ENCODE measurements around the gene IRAK1. TPM values are rescaled to one million over a fixed set of nuclear protein-coding genes. Genes with fewer than 3 reads are reported as not detected.
"Not testable (repeated sequence)": the region's sequence is repeated elsewhere in the genome, so short reads cannot be mapped to it uniquely, and the experiment has no call there.

Gene IRAK1
- total and polyA plus RNA-seq, 2 donors = 9.5 to 67.2 TPM

DNA sequence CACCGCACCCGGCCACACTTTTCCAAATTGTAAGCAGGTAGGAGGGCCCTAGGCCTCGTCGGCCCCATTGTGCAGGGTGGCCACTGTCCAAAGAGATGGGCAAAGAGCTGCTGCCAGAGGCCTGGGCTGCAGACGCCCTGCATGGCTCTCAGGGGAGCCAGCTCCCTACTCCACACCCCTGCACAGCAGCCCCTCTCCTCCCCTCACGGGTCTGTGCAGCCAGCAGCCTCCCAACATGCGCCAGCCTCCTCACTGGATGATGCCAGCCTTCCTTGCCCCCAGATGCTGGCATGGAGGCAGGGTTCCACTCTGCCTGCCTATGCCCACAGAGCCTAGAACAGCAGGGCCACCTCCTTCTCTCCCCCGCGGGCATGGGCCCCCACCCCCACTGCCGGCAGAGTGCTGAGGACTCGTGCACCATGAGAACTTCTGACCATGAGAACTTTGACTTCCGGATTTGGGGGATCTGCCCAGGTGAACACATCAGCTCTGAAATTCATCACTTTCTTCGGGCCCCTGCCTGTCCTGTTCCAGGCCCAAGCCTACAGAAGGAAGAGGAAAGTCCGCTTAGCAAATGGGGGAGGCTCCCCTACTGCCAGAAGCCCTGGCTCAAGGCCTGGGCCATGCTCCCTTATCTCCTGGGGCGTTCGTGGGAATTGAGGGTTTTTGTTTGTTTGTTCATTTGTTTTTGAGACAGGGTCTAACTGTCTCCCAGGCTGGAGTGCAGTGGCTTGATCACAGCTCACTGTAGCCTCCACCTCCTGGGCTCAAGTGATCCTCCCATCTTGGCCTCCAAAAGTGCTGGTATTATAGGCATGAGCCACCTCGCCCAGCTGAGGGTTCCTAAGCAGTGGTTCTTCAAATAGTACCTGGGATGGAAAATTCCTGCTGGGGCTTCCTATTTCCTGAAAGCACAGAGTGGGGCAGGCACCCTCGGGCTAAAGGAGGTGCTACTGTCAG, 8.0 kb downstream of the IRAK1 start:
- peaks cover 4% of the 10 kb centered on the region for H3K36me3 ChIP-seq (ENCODE audit: insufficient read depth)
- 88% methylated on average over 18 of the region's 18 CpGs for WGBS
- DNase-seq (ENCODE audit: extremely low spot score) = no peak
- no peaks in the 10 kb centered on the region for H3K4me1 ChIP-seq (ENCODE audit: insufficient read depth)
- no peak overlapping the region for H3K4me3 ChIP-seq (ENCODE audit: low read depth, low read length)
- H3K27ac ChIP-seq (ENCODE audit: low read depth) = no peak overlapping the region

DNA sequence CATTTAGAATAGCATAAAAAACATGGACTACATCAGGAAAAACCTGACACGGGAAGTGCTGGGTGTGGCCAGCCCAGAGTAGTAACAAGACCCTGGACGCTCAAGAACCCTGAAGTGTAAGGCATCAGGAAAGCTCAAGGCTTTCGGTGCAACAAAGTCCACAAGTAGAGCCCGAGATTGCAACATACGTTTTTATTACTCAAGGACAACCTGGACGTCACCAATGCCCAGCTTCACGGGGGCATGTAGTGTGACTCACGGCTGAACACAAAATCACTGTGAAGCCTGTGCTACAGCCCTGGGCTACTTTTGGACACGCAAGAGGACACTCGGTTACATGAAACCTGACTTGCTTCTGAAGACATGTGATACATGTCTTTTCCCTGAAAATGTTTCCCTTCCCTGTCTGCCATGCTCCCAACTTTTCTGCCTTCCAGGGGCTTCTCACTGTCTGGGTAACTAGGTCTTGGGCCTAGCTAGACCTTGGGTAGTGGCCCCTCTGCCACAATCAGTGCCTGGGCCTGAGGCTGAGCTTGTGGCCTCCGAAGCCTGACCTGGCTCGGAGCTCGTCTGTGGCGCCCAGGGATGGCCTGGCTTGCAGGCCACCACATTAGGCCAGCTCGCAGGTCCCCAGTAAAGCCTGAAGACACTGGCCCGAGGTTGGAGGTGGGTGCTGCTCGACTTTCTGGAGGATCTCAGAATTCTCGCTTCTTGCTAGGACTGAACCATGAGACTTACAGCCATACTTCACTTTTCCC, 9.2 kb downstream of the IRAK1 start:
- WGBS = 92% methylated on average over 18 of the region's 18 CpGs
- no peak for DNase-seq (ENCODE audit: extremely low spot score)

DNA sequence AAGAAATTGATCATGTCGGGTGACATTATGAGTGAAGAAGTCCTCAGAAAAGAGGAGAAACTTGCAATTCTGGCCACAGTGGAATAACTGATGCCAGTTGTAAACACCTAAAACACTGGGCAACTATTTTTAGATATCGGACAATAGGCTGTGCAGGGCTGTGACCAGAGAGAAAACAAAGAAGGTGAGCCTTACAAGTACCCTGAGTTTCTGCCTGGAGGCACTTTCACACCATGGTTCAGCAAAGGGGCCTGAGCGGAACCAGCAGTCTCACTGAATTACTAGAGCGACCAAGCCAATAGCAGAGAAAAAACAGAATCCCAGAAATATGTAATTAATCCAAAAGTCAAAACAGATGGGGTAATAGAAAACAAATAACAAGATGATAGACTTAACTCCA, 11.2 kb downstream of the IRAK1 start:
- no peak overlapping the region for H3K4me3 ChIP-seq (ENCODE audit: low read depth, low read length)
- no peaks in the 10 kb centered on the region for H3K4me1 ChIP-seq (ENCODE audit: insufficient read depth)
- 62% methylated on average over 4 of the region's 4 CpGs for WGBS
- no peak overlapping the region for H3K27ac ChIP-seq (ENCODE audit: low read depth)
- H3K36me3 ChIP-seq (ENCODE audit: insufficient read depth) = peaks cover 4% of the 10 kb centered on the region
- DNase-seq (ENCODE audit: extremely low spot score) = no peak

More for the DNA sequence above, 9.2 kb downstream of the IRAK1 start:
- no peak overlapping the region for H3K4me3 ChIP-seq (ENCODE audit: low read depth, low read length)
- H3K27ac ChIP-seq (ENCODE audit: low read depth) = no peak overlapping the region
- peaks cover 4% of the 10 kb centered on the region for H3K36me3 ChIP-seq (ENCODE audit: insufficient read depth)
- no peaks in the 10 kb centered on the region for H3K4me1 ChIP-seq (ENCODE audit: insufficient read depth)

DNA sequence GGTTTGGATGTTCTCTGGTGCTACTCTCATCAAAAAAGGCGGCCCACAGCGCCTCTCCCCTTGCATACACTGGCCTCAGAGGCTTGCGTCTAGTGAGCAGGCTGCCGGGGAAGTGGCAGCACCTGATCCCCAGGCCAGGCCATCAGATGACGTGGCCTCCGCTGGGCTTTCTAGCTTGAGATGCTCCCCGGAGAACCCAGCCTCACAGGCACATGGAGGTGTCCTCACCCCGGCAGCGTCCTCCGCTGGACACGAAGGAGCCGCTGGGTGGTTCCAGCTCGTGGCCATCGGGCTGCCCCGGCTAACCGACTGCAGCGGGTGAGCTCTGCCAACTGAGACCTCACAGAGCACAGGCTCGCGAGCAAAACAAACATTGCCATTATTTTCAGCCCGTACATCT, 12.8 kb downstream of the IRAK1 start:
- no peak overlapping the region for H3K27ac ChIP-seq (ENCODE audit: low read depth)
- H3K36me3 ChIP-seq (ENCODE audit: insufficient read depth) = no peaks in the 10 kb centered on the region
- no peak overlapping the region for H3K4me3 ChIP-seq (ENCODE audit: low read depth, low read length)
- no peaks in the 10 kb centered on the region for H3K4me1 ChIP-seq (ENCODE audit: insufficient read depth)
- 94% methylated on average over 20 of the region's 20 CpGs for WGBS
- no peak for DNase-seq (ENCODE audit: extremely low spot score)

DNA sequence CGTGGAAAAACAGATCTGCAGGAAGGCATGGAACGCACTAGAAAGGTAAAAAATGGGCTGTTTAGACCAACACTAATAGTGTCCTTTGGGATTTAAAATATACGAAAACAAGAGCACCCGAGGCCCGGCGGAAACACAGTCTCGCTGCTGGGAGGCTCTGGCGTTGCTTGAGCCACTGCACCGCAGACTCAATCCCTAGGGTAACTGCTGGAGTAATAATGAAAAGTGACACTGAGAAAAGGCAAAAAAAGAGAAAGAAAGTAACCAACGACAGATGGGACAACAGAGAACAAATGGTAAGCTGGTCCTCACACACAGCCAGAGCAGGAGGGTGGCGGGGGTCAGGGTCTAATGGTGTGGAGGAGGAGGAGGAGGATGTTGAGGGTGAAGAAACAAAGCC, 15.4 kb downstream of the IRAK1 start:
- Histone ChIP-seq H3K36me3 (ENCODE audit: insufficient read depth) (no peaks in the 10 kb centered on the region), H3K4me1 (ENCODE audit: insufficient read depth) (no peaks in the 10 kb centered on the region), H3K27ac (ENCODE audit: low read depth) (no peak overlapping the region), H3K4me3 (ENCODE audit: low read depth, low read length) (no peak overlapping the region)
- DNase-seq (ENCODE audit: extremely low spot score) = no peak
- WGBS = 87% methylated on average over 11 of the region's 11 CpGs

DNA sequence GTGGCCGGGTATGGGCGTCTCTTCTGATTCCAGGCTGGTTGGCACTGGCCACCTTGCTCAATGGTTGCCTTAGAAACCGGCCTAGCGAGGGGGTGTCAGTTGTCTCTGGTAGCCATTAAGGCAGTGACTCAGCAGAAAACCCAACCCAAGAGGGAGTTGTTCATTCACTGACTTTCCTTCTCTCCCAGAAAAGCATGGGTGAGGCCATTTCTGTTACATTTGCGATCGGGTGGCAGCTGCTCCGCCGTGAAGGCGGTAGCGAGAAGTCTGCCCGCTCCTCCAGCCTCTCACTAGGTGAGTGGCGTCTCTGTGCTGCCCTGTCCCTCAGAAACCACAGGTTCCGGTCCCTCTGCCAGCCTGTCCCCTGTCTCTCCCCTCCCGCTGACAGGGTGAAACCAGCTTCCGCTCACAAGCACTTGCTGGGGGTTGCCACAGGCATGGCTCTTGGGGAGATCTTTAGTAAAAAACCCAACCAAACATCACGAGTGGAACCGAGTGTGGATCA, 17.4 kb downstream of the IRAK1 start:
- no peak for DNase-seq (ENCODE audit: extremely low spot score)
- Histone ChIP-seq H3K4me3 (ENCODE audit: low read depth, low read length) (no peak overlapping the region), H3K36me3 (ENCODE audit: insufficient read depth) (no peaks in the 10 kb centered on the region), H3K27ac (ENCODE audit: low read depth) (no peak overlapping the region), H3K4me1 (ENCODE audit: insufficient read depth) (no peaks in the 10 kb centered on the region)
- 73% methylated on average over 17 of the region's 17 CpGs for WGBS

DNA sequence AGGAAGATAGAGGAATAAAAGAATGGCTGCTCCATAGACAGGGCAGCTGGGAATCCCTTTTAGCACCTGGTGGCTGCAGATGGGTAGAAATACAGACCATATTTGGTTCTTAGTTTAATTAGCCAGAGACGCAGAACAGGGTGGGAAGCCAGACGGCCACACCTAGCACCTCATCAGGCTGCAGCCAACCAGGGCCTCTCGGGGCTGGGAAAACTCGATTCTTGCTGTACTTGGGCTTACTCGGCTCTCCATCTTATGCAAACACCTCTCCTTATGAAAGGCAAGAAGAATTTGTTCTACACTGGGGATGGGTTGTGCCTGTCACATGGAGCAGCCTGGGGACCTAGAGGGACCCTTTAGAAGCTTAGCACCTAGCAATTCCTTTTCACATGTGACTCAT, 19.7 kb downstream of the IRAK1 start:
- no peaks in the 10 kb centered on the region for H3K4me1 ChIP-seq (ENCODE audit: insufficient read depth)
- H3K36me3 ChIP-seq (ENCODE audit: insufficient read depth) = no peaks in the 10 kb centered on the region
- no peak overlapping the region for H3K27ac ChIP-seq (ENCODE audit: low read depth)
- no peak for DNase-seq (ENCODE audit: extremely low spot score)
- WGBS = 56% methylated on average over 5 of the region's 5 CpGs
- no peak overlapping the region for H3K4me3 ChIP-seq (ENCODE audit: low read depth, low read length)

DNA sequence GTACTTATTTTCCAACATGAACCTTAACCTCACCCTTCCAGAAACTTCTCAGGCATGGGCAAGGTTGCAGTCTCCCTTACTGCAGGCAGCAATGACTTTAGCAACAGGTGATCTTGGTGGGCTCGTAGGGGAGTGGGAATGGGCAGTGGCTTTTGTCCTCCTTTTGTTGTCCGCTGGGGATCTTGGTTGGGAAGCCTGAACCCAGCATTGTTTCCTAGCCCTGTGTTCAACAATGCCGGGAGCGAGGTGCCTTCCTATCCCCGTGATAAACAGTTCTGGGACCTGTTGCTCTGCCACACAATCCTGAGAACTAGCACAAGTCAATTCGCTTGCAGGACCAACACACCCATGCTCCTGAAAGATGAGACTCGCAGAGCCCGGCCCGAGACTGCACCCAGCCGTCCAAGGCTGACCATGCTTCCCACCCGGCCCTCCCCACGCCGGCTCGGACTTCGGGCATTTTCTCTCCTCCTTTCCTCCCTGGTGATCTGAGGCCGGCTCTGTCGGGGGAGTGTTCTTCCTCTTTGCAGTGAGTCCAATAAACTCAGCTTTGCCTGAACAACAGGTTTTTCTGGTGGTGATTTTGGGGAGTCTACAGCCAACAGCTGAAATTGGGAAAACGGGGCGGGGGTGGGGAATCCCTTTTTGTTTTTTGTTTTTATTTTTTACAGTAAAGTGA, 20.2 kb downstream of the IRAK1 start:
- H3K27ac ChIP-seq (ENCODE audit: low read depth) = no peak overlapping the region
- 45% methylated on average over 19 of the region's 19 CpGs for WGBS

DNA sequence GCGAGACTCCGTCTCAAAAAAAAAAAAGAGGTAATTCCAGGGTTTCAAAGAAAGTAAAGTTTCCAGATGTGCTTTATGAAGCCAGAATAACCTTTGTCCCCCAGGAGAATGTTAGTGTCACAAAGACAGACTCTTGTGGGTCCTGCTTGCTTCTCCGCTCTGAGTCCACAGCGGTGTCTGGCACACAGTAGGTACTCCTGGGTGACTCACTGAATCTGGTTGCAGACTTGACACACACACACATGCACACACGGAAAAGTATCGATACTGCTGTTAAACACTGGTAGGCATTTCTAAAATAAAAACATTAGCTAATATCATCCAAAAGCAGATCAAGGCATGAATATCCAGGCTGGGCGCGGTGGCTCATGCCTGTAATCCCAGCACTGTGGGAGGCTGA, 24.2 kb downstream of the IRAK1 start:
- WGBS = 97% methylated on average over 8 of the region's 8 CpGs
- H3K27ac ChIP-seq (ENCODE audit: low read depth) = no peak overlapping the region

More for the DNA sequence above, 20.2 kb downstream of the IRAK1 start:
- DNase-seq (ENCODE audit: extremely low spot score) = no peak
- H3K36me3 ChIP-seq (ENCODE audit: insufficient read depth) = no peaks in the 10 kb centered on the region
- H3K4me3 ChIP-seq (ENCODE audit: low read depth, low read length) = no peak overlapping the region
- H3K4me1 ChIP-seq (ENCODE audit: insufficient read depth) = no peaks in the 10 kb centered on the region

DNA sequence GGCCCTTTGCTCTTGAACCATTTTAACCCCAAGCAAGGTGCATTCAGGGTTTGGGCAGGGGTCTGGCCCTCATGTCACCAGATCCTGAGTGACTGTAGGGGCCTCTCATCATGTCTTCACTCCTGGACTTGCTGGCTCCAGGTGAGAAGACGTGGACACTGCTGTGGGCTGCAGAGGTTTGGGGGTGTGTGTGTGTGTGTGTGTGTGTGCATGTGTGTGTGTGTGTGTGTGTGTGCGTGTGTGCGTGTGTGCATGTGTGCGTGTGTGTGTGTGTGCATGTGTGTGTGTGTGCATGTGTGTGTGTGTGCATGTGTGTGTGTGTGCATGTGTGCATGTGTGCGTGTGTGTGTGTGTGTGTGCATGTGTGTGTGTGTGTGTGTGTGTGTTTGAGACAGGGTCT, 25.3 kb downstream of the IRAK1 start:
- H3K4me1 ChIP-seq (ENCODE audit: insufficient read depth); H3K27ac ChIP-seq (ENCODE audit: low read depth); H3K4me3 ChIP-seq (ENCODE audit: low read depth, low read length); H3K36me3 ChIP-seq (ENCODE audit: insufficient read depth); DNase-seq (ENCODE audit: extremely low spot score): not testable (repeated sequence)
- WGBS = 84% methylated on average over 2 of the region's 5 CpGs

More for the DNA sequence above, 24.2 kb downstream of the IRAK1 start:
- no peaks in the 10 kb centered on the region for H3K4me1 ChIP-seq (ENCODE audit: insufficient read depth)
- DNase-seq (ENCODE audit: extremely low spot score) = no peak
- H3K4me3 ChIP-seq (ENCODE audit: low read depth, low read length) = no peak overlapping the region
- H3K36me3 ChIP-seq (ENCODE audit: insufficient read depth) = no peaks in the 10 kb centered on the region

DNA sequence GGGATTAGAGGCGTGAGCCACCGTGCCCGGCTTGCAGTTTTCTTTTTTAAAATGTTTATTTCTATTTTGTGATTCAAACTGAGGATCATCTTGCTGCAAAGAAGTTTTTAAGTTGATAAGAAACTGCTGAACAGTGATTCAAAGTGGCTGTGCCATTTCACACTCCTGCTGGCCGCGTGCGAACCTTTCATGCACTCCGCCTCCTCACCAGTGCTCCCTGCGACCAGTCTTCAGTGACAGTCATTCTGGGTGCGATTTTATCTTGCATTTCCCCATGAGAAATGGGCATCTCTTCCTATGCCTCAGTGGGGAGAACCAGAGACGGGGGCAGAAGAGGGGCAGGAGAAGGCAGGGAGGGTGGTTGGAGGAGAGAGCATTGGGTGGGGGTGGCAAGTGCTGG, 25.7 kb downstream of the IRAK1 start:
- Histone ChIP-seq H3K4me3 (ENCODE audit: low read depth, low read length) (no peak overlapping the region), H3K4me1 (ENCODE audit: insufficient read depth) (no peaks in the 10 kb centered on the region), H3K27ac (ENCODE audit: low read depth) (no peak overlapping the region), H3K36me3 (ENCODE audit: insufficient read depth) (no peaks in the 10 kb centered on the region)
- 80% methylated on average over 10 of the region's 10 CpGs for WGBS
- DNase-seq (ENCODE audit: extremely low spot score) = no peak

DNA sequence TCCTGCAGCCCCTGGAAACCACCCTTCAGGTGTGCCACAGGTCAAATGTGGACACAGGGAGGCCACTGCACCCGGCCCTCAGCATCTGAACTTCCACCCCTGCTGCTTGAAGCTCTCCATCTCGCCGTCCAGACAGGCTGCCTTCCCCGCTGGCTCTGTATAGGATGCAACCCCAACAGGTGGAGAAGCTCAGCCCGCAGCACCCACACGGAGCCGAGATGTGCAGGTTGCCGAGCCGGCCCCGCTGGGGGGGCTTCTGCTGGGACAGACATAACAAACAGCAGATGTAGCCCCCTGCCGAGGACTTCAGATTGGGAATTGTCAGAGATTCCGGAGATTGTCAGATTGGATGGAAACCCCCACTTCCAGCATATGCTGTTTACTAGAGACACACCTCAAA, 26.6 kb downstream of the IRAK1 start:
- Histone ChIP-seq H3K4me3 (ENCODE audit: low read depth, low read length) (no peak overlapping the region), H3K4me1 (ENCODE audit: insufficient read depth) (no peaks in the 10 kb centered on the region), H3K27ac (ENCODE audit: low read depth) (no peak overlapping the region), H3K36me3 (ENCODE audit: insufficient read depth) (no peaks in the 10 kb centered on the region)
- 74% methylated on average over 12 of the region's 12 CpGs for WGBS
- no peak for DNase-seq (ENCODE audit: extremely low spot score)

DNA sequence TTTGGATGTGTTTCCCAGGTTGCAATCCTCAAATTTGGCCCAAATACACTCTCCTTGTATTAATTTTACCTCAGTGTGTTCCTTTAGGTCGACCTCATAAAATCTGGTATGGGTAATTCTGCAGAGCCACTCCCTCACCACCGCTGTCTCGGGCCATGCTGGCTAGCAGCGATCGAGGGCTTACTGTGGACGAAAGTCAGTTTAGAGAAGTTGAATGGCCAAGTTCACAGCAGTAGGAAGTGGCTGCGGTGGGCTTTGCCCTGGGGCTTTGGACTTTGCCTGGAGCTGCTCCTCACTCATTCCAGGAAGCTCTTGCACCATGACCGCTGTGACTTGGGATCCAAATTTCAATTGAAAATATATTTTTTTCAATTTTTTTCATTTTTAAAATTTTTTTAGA, 27.5 kb downstream of the IRAK1 start:
- Histone ChIP-seq H3K27ac (ENCODE audit: low read depth) (no peak overlapping the region), H3K36me3 (ENCODE audit: insufficient read depth) (no peaks in the 10 kb centered on the region), H3K4me3 (ENCODE audit: low read depth, low read length) (no peak overlapping the region), H3K4me1 (ENCODE audit: insufficient read depth) (no peaks in the 10 kb centered on the region)
- no peak for DNase-seq (ENCODE audit: extremely low spot score)
- WGBS = 88% methylated on average over 8 of the region's 8 CpGs

Data from urinary bladder (tissue), 4 donors.